MM.1S (cell line): ENCODE data around the gene C3orf33.
"Not testable (repeated sequence)": the region's sequence is repeated elsewhere in the genome, so short reads cannot be mapped to it uniquely, and the experiment has no call there.

Source experiments
- DNase-seq: peaks from one replicate; pipeline ENCODE4 v3.0.0-alpha.2; 2015
- H2AFZ ChIP-seq: fragments of 300-600 bp; sonication (generic); 2 replicates; pipeline ENCODE4 v1.6.0; 2016; ENCODE audit warnings: antibody characterized with exemption, low read length
- H3F3A ChIP-seq: fragments of 300-600 bp; sonication (generic); 2 replicates; pipeline ENCODE4 v1.6.1; 2016; ENCODE audit warnings: mild to moderate bottlenecking, antibody characterized with exemption, low read length, moderate library complexity, mixed read lengths; ENCODE audit not compliant: insufficient read depth
- H3K27ac ChIP-seq: fragments of 300-600 bp; sonication (generic); 2 replicates; pipeline ENCODE4 v1.5.1; 2016; ENCODE audit warnings: mild to moderate bottlenecking, low read length
- H3K27me3 ChIP-seq: fragments of 300-600 bp; sonication (generic); replicated peaks from 2 replicates; pipeline ENCODE4 v1.6.0; 2016; ENCODE audit warnings: low read length; ENCODE audit not compliant: insufficient read depth
- H3K36me3 ChIP-seq: fragments of 300-600 bp; sonication (generic); replicated peaks from 2 replicates; pipeline ENCODE4 v1.6.1; 2016; ENCODE audit warnings: mild to moderate bottlenecking, low read length, mixed read lengths; ENCODE audit not compliant: insufficient read depth
- H3K4me1 ChIP-seq: fragments of 300-600 bp; sonication (generic); 2 replicates; pipeline ENCODE4 v1.6.1; 2016; ENCODE audit warnings: low read length, mixed read lengths
- H3K4me2 ChIP-seq: fragments of 300-600 bp; sonication (generic); 2 replicates; pipeline ENCODE4 v1.6.0; 2016; ENCODE audit warnings: low read depth, low read length
- H3K4me3 ChIP-seq: fragments of 300-600 bp; sonication (generic); 2 replicates; pipeline ENCODE4 v1.5.1; 2016; ENCODE audit warnings: low read length, mixed read lengths
- H3K79me2 ChIP-seq: fragments of 300-600 bp; sonication (generic); 2 replicates; pipeline ENCODE4 v1.6.1; 2016; ENCODE audit warnings: mixed run types, low read length, mixed read lengths
- H3K9ac ChIP-seq: fragments of 300-600 bp; sonication (generic); 2 replicates; pipeline ENCODE4 v1.6.1; 2016; ENCODE audit warnings: low read length, mixed read lengths
- H3K9me2 ChIP-seq: fragments of 300-600 bp; sonication (generic); replicated peaks from 2 replicates; pipeline ENCODE4 v1.6.1; 2016; ENCODE audit warnings: mild to moderate bottlenecking, low read length, mixed read lengths; ENCODE audit not compliant: insufficient read depth
- H3K9me3 ChIP-seq: fragments of 300-600 bp; sonication (generic); replicated peaks from 2 replicates; pipeline ENCODE4 v1.6.1; 2016; ENCODE audit warnings: mild to moderate bottlenecking, low read length, mixed read lengths; ENCODE audit not compliant: insufficient read depth
- H4K20me1 ChIP-seq: fragments of 300-600 bp; sonication (generic); 2 replicates; pipeline ENCODE4 v1.6.1; 2016; ENCODE audit warnings: mild to moderate bottlenecking, low read length, moderate library complexity, mixed read lengths; ENCODE audit not compliant: insufficient read depth
- EZH2 ChIP-seq: fragments of 300-600 bp; sonication (generic); optimal IDR thresholded peaks from 2 replicates; pipeline ENCODE3; 2017; ENCODE audit warnings: low read depth, mild to moderate bottlenecking, antibody characterized with exemption, low read length, mixed read lengths
- EZH2phosphoT487 ChIP-seq: fragments of 300-600 bp; sonication (generic); IDR thresholded peaks from 2 replicates; pipeline ENCODE4 v1.6.1; 2018; ENCODE audit warnings: antibody characterized with exemption, low read length
- TF ChIP-seq, protein P1 (sequence below): fragments of 300-600 bp; sonication (generic); IDR thresholded peaks from 2 replicates; pipeline ENCODE4 v1.5.1; 2016; ENCODE audit warnings: antibody characterized with exemption, low read length, mixed read lengths

C3orf33 gene

DNA sequence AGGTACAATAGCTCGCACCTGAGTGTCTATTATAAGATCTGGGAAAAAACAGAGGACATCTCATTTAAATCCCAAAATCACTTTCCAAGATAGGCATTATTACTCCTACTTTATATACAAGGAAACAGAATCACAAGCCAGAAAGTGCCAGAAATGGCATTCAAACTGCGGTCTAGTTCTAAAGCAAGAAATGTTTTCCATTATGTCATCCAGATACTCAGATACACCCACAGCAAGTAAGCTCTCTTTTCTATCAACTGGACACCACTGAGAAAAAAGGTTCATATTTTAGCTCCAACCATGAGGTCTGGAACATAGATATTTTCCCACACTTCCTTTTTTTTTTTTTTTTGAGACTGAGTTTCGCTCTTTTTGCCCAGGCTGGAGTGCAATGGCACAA, 40.0 kb upstream of the C3orf33 start:
- Histone ChIP-seq H3K4me2 (no peak overlapping the region), H4K20me1 (no peaks in the 10 kb centered on the region; the same call in 1 of the 2 replicates), H3F3A (no peaks in the 10 kb centered on the region), H2AFZ (no peak overlapping the region), H3K4me1 (no peaks in the 10 kb centered on the region), H3K27me3 (no peaks in the 10 kb centered on the region), H3K9ac (no peak overlapping the region), H3K4me3 (no peak overlapping the region), H3K79me2 (peaks cover 79% of the 10 kb centered on the region), H3K27ac (no peak overlapping the region), H3K9me2 (no peaks in the 10 kb centered on the region), H3K9me3 (no peaks in the 10 kb centered on the region), H3K36me3 (no peaks in the 10 kb centered on the region)
- TF ChIP-seq, protein P1, sequence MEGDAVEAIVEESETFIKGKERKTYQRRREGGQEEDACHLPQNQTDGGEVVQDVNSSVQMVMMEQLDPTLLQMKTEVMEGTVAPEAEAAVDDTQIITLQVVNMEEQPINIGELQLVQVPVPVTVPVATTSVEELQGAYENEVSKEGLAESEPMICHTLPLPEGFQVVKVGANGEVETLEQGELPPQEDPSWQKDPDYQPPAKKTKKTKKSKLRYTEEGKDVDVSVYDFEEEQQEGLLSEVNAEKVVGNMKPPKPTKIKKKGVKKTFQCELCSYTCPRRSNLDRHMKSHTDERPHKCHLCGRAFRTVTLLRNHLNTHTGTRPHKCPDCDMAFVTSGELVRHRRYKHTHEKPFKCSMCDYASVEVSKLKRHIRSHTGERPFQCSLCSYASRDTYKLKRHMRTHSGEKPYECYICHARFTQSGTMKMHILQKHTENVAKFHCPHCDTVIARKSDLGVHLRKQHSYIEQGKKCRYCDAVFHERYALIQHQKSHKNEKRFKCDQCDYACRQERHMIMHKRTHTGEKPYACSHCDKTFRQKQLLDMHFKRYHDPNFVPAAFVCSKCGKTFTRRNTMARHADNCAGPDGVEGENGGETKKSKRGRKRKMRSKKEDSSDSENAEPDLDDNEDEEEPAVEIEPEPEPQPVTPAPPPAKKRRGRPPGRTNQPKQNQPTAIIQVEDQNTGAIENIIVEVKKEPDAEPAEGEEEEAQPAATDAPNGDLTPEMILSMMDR = no peak
- TF ChIP-seq EZH2 = no peak
- TF ChIP-seq EZH2phosphoT487 = no peak
- no peak for DNase-seq

DNA sequence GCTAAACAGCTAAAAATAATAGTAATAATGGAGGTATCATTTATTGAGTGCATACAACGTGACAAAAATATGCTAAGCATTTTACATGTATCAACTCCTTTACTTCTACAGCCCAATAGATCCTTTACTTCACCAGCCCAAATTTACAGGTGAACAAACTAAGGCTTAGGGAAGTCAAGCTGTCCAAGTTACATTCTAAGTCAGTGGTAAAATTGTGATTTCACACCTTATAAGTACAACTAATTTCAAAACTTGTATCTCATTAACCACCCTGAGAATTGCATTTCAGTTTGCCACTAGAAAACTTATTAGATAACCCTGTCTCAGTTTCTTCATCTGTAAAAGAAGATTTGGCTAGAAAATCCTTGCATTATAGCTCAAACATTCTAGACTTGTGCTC, 37.5 kb upstream of the C3orf33 start:
- H3K4me2 ChIP-seq = no peak overlapping the region
- H3K79me2 ChIP-seq = peaks cover 60% of the 10 kb centered on the region
- H4K20me1 ChIP-seq = no peaks in the 10 kb centered on the region; the same call in 1 of the 2 replicates
- no peaks in the 10 kb centered on the region for H3K9me2 ChIP-seq
- no peak overlapping the region for H2AFZ ChIP-seq
- DNase-seq = no peak
- H3K9me3 ChIP-seq = no peaks in the 10 kb centered on the region
- H3K36me3 ChIP-seq = no peaks in the 10 kb centered on the region
- H3K4me3 ChIP-seq = no peak overlapping the region
- H3K4me1 ChIP-seq = no peaks in the 10 kb centered on the region
- H3K27me3 ChIP-seq = no peaks in the 10 kb centered on the region
- TF ChIP-seq, protein P1 = no peak
- no peak for TF ChIP-seq EZH2
- TF ChIP-seq EZH2phosphoT487 = no peak
- no peak overlapping the region for H3K27ac ChIP-seq
- H3K9ac ChIP-seq = no peak overlapping the region
- no peaks in the 10 kb centered on the region for H3F3A ChIP-seq

DNA sequence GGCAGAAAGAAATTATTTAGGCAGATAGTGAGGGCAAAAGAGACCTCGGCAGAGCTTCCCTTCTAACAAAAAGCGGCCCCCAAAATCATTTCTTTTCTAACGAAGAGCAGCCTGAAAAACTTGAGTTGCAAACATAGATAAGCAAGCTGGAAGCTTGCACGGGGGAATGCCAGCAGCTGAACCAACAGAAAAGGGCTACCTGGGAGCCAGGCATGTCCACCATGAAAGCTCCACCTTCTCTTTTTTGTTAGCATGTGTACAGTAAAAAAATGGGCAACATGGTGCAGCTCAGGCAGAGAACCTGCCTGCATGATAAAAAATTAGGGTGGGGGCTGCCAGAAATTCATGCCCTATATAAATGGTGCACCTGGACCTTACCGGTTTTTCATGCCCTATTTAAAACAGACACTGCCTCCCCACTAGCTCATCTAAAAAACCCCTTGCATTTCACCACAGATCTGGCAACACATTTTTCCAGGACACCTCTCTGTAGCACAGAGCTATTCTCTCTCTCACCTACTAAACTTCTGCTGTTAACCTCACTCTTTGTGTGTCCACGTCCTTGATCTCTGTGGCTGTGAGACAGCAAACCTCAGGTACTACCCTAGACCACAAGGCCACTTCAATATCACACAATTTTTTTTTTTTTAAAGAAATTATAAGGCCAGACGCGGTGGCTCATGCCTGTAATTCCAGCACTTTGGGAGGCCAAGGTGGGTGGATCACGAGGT, 29.4 kb upstream of the C3orf33 start:
- no peak overlapping the region for H3K27ac ChIP-seq
- no peaks in the 10 kb centered on the region for H3K9me3 ChIP-seq
- H3K4me3 ChIP-seq = no peak overlapping the region
- TF ChIP-seq, protein P1 = no peak
- TF ChIP-seq EZH2phosphoT487 = no peak
- no peak for TF ChIP-seq EZH2
- no peak for DNase-seq
- no peak overlapping the region for H2AFZ ChIP-seq
- no peaks in the 10 kb centered on the region for H3F3A ChIP-seq
- no peak overlapping the region for H3K4me2 ChIP-seq
- no peaks in the 10 kb centered on the region for H3K9me2 ChIP-seq
- no peaks in the 10 kb centered on the region for H4K20me1 ChIP-seq
- no peaks in the 10 kb centered on the region for H3K27me3 ChIP-seq
- no peak overlapping the region for H3K9ac ChIP-seq
- peaks cover 3% of the 10 kb centered on the region; the same call in 1 of the 2 replicates for H3K79me2 ChIP-seq
- H3K36me3 ChIP-seq = no peaks in the 10 kb centered on the region
- no peaks in the 10 kb centered on the region for H3K4me1 ChIP-seq

DNA sequence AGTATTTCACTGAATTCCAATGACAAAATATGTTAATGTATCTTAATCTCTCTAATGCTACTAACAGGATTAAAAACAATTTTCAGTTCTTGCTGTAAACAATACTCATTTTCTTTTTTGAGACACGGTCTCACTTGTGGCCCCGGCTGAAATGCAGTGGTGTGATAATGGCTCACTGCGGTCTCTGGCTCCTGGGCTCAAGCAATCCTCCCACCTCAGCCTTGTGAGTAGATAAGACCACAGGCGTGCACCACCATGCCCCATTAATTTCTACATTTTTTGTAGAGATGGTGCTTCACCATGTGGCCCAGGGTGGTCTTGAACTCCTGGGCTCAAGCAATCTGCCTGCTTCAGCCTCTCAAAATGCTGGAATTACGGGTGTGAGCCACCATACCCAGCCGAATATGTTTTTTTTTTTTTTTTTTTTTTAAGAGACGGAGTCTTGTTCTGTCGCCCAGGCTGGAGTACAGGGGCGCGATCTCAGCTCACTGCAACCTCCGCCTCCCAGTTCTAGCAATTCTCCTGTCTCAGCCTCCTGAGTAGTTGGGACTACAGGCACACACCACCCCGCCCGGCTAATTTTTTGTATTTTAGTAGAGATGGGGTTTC, 22.5 kb upstream of the C3orf33 start:
- H3K27ac ChIP-seq, H3K27me3 ChIP-seq, H3K9ac ChIP-seq, H3K9me2 ChIP-seq, H3K4me1 ChIP-seq, H3K79me2 ChIP-seq, H3K4me2 ChIP-seq, H2AFZ ChIP-seq, H3K4me3 ChIP-seq, DNase-seq, H3F3A ChIP-seq, H3K36me3 ChIP-seq, H4K20me1 ChIP-seq, H3K9me3 ChIP-seq: not testable (repeated sequence)
